Peyer's patch (tissue), 4 donors: Measurements from ENCODE around the gene DUSP9.

Experiments
- CTCF ChIP-seq, 6 experiments: fragments of 450-650 bp in 4 of 6; fragments of 200-600 bp in 2 of 6; sonication (generic) in 1 of 6; IDR thresholded peaks; one replicate each; pipeline ENCODE4 v1.5.1; 2017 to 2019; ENCODE audit warnings: antibody characterized with exemption in 6 of 6, mild to moderate bottlenecking in 3 of 6, moderate library complexity in 1 of 6
- POLR2A ChIP-seq, 2 donors: fragments of 450-650 bp; IDR thresholded peaks; one replicate each; pipeline ENCODE4 v1.5.1; 2017; ENCODE audit warnings: antibody characterized with exemption in 2 of 2, mild to moderate bottlenecking in 2 of 2, moderate library complexity in 2 of 2

DNA sequence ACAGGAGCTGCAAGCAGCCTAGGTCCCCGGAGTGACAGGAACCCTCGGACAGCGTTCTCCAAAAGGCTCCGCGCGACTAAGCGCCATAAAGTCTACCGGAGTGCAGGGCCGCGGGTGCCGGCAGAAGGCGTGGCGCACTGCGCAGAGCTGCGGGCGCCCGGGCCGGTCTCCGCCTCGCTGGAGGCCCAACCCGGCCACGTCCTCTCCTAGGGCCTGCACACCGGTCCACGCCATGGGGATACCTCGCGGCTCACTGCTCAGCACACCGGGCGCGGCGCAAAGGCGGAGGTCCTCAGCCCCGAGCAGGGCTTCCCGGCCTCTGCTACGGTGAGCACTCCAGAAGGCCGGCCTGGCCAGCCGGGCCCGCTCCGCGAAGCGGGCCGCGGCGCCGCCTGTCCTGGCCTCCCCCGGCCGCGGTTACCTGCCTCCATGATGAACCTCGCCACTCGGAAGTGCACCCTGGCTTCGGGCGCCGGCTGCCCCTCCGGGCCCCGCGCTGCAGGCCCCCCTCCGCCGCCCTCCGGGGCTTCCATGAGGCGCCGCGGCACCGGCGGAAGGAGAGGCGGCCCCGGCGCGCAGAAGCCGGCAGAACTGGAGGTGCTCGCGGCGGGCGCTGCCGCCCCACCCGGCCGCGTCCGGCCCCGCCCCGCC, 48.3 kb upstream of the DUSP9 start, which contains the start of gene CCNQ:
- no peak for TF ChIP-seq CTCF (IDR thresholded peaks at IDR 0.05)
- TF ChIP-seq POLR2A (IDR thresholded peaks at IDR 0.05) = peak; percentile 50 to 58
